ENCODE results near the gene LDHA. TPM values are rescaled to one million over a fixed set of nuclear protein-coding genes. Genes with fewer than 3 reads are reported as not detected.

Gene LDHA
- total and polyA plus RNA-seq, 3 donors from 2014 or later = 155 to 353 (median 174) TPM

- DNase-seq = no peak
- H3K27me3 ChIP-seq = no peaks in the 10 kb centered on the region
- 63 to 83% methylated on average over 2 of the region's 2 CpGs for WGBS, 2 donors
- no peak overlapping the region for H3K27ac ChIP-seq
- intact Hi-C loops (cut with DNase I; ENCODE audit: low total_unique reads) = no loop called here
- H3K9me3 ChIP-seq = no peaks in the 10 kb centered on the region
- TF ChIP-seq POLR2A (IDR thresholded peaks at IDR 0.05) = no peak
- TF ChIP-seq CTCF (IDR thresholded peaks at IDR 0.05) = no peak
- no peaks in the 10 kb centered on the region for H3K4me1 ChIP-seq
- no peak overlapping the region for H3K4me3 ChIP-seq
- no peaks in the 10 kb centered on the region for H3K36me3 ChIP-seq (ENCODE audit: low read depth, missing control alignments)
Observed at GRCh38 chr11:18368221-18368620, 26.1 kb upstream of the LDHA start.

GRCh38 chr11:18369398-18369797, 25.0 kb upstream of the LDHA start:
- no peak for DNase-seq
- no peaks in the 10 kb centered on the region for H3K27me3 ChIP-seq
- intact Hi-C loops (cut with DNase I; ENCODE audit: low total_unique reads) = no loop called here
- 72 to 87% methylated on average over 2 of the region's 2 CpGs for WGBS, 2 donors
- no peaks in the 10 kb centered on the region for H3K9me3 ChIP-seq
- no peak overlapping the region for H3K4me3 ChIP-seq
- H3K27ac ChIP-seq = no peak overlapping the region
- TF ChIP-seq CTCF (IDR thresholded peaks at IDR 0.05) (no peak), POLR2A (IDR thresholded peaks at IDR 0.05) (no peak)
- no peaks in the 10 kb centered on the region for H3K36me3 ChIP-seq (ENCODE audit: low read depth, missing control alignments)
- H3K4me1 ChIP-seq = no peaks in the 10 kb centered on the region

- WGBS, 2 donors = 90% methylated on average over 2 of the region's 2 CpGs
Observed at GRCh38 chr11:18371279-18371678, 23.1 kb upstream of the LDHA start.

GRCh38 chr11:18372201-18372600, 22.2 kb upstream of the LDHA start:
- TF ChIP-seq CTCF (IDR thresholded peaks at IDR 0.05) (no peak), POLR2A (IDR thresholded peaks at IDR 0.05) (no peak)
- Histone ChIP-seq H3K27ac (no peak overlapping the region), H3K36me3 (ENCODE audit: low read depth, missing control alignments) (no peaks in the 10 kb centered on the region), H3K4me3 (no peak overlapping the region), H3K27me3 (no peaks in the 10 kb centered on the region), H3K4me1 (no peaks in the 10 kb centered on the region), H3K9me3 (no peaks in the 10 kb centered on the region)
- 87 to 94% methylated on average over 2 of the region's 2 CpGs for WGBS, 2 donors
- intact Hi-C loops (cut with DNase I; ENCODE audit: low total_unique reads) = no loop called here
- no peak for DNase-seq

More at GRCh38 chr11:18371279-18371678, 23.1 kb upstream of the LDHA start:
- no peak for TF ChIP-seq POLR2A (IDR thresholded peaks at IDR 0.05)
- no peak for TF ChIP-seq CTCF (IDR thresholded peaks at IDR 0.05)
- Histone ChIP-seq H3K27ac (no peak overlapping the region), H3K9me3 (no peaks in the 10 kb centered on the region), H3K36me3 (ENCODE audit: low read depth, missing control alignments) (no peaks in the 10 kb centered on the region), H3K27me3 (no peaks in the 10 kb centered on the region), H3K4me3 (no peak overlapping the region), H3K4me1 (no peaks in the 10 kb centered on the region)
- no peak for DNase-seq
- intact Hi-C loops (cut with DNase I; ENCODE audit: low total_unique reads) = no loop called here

GRCh38 chr11:18374956-18375355, 19.4 kb upstream of the LDHA start:
- intact Hi-C loops (cut with DNase I; ENCODE audit: low total_unique reads) = no loop called here
- no peak for DNase-seq
- Histone ChIP-seq H3K36me3 (ENCODE audit: low read depth, missing control alignments) (no peaks in the 10 kb centered on the region), H3K9me3 (no peaks in the 10 kb centered on the region), H3K27me3 (no peaks in the 10 kb centered on the region), H3K4me1 (no peaks in the 10 kb centered on the region), H3K4me3 (no peak overlapping the region), H3K27ac (no peak overlapping the region)
- no peak for TF ChIP-seq POLR2A (IDR thresholded peaks at IDR 0.05)
- no peak for TF ChIP-seq CTCF (IDR thresholded peaks at IDR 0.05)
- 82 to 94% methylated on average over 2 of the region's 2 CpGs for WGBS, 2 donors
